ENCODE results near the gene EDEM3. TPM values are rescaled to one million over a fixed set of nuclear protein-coding genes. Genes with fewer than 3 reads are reported as not detected.

The EDEM3 gene
- total RNA-seq, 1 experiment from 2014 or later = 14.0 TPM

GRCh38 chr1:184685116-184685515 is 69.5 kb downstream of the EDEM3 start:
- no CpG with 5 or more reads among the region's 7 CpGs for WGBS (ENCODE audit: extremely low coverage, insufficient read length, low lambda C conversion rate)
- H3K27me3 ChIP-seq (ENCODE audit: insufficient read depth, low read length) = no peaks in the 10 kb centered on the region
- Mint-ChIP-seq H3K9me3 (peaks cover 11 to 14% of the 10 kb centered on the region in 2 experiments), H3K36me3 (ENCODE audit: insufficient read depth in 1 of 3, low read depth in 3 of 3) (peaks cover 0 to 15% (median 5%) of the 10 kb centered on the region in 3 experiments; a peak in 5 of 7 replicates), H3K27me3 (ENCODE audit: low read depth) (no peaks in the 10 kb centered on the region), H3K4me3 (no peak overlapping the region), H3K27ac (no peak overlapping the region; a peak in 1 of 7 replicates), H3K4me1 (peaks cover 12 to 18% of the 10 kb centered on the region in 2 experiments)
- H3K23me2 ChIP-seq (ENCODE audit: insufficient read length, low read depth, low read length, poor library complexity, severe bottlenecking) = no peaks in the 10 kb centered on the region
- no peaks in the 10 kb centered on the region for H4K20me1 ChIP-seq (ENCODE audit: control insufficient read depth, insufficient read depth, insufficient read length)
- no peaks in the 10 kb centered on the region for H3K4me1 ChIP-seq (ENCODE audit: insufficient read depth, low read length)
- no peaks in the 10 kb centered on the region for H3K9me3 ChIP-seq (ENCODE audit: control insufficient read depth, low read depth, low read length)
- no peak overlapping the region for H2AK5ac ChIP-seq (ENCODE audit: insufficient read length, low read length)
- no peak overlapping the region for H2AFZ ChIP-seq (ENCODE audit: low read length)
- no peak overlapping the region for H3K4me2 ChIP-seq (ENCODE audit: insufficient read depth, insufficient read length, low read length)
- no peak overlapping the region for H2BK12ac ChIP-seq (ENCODE audit: insufficient read length, low read depth, low read length)
- no peak overlapping the region for H2BK20ac ChIP-seq (ENCODE audit: low read depth, low read length, poor library complexity, severe bottlenecking)
- no peak overlapping the region for H3K18ac ChIP-seq (ENCODE audit: insufficient read length, low read depth, low read length)
- no peak overlapping the region for H2BK15ac ChIP-seq (ENCODE audit: low read depth, low read length)
- no peak overlapping the region for H3K4ac ChIP-seq (ENCODE audit: low read depth, low read length)
- H4K91ac ChIP-seq (ENCODE audit: insufficient read length, low read depth, low read length) = no peak overlapping the region
- H3K79me1 ChIP-seq (ENCODE audit: insufficient read depth, low read depth, low read length, poor library complexity, severe bottlenecking) = no peaks in the 10 kb centered on the region
- H3K79me2 ChIP-seq (ENCODE audit: insufficient read depth, low read length) = no peaks in the 10 kb centered on the region
- H2BK5ac ChIP-seq (ENCODE audit: insufficient read length, low read length) = no peak overlapping the region
- H4K8ac ChIP-seq (replicated peaks; ENCODE audit: insufficient read length, low read depth, low read length) = no peak overlapping the region
- no peak overlapping the region for H3K27ac ChIP-seq (ENCODE audit: insufficient read length, low read depth, low read length)
- H3K14ac ChIP-seq (ENCODE audit: insufficient read depth, low read length) = no peak overlapping the region
- DNase-seq = no peak
- H2BK120ac ChIP-seq (ENCODE audit: low read depth, low read length, poor library complexity, severe bottlenecking) = no peak overlapping the region
- H3K9ac ChIP-seq (ENCODE audit: extremely low read depth, insufficient read length, low read length) = no peak overlapping the region
- no peak overlapping the region for H3K23ac ChIP-seq (ENCODE audit: insufficient read length, low read depth, low read length)
- no peak overlapping the region for H3K56ac ChIP-seq (ENCODE audit: insufficient read length, low read depth, low read length)
- H3T11ph ChIP-seq (ENCODE audit: low read length) = no peak overlapping the region
- no peak overlapping the region for H4K5ac ChIP-seq (ENCODE audit: insufficient read length, low read depth, low read length)
- no peak for TF ChIP-seq CTCF (conservative IDR thresholded peaks at IDR 0.05)
